Esophagus muscularis mucosa (tissue), 4 donors: Measurements from ENCODE around the gene NDUFA11. TPM values are rescaled to one million over a fixed set of nuclear protein-coding genes. Genes with fewer than 3 reads are reported as not detected.
"Not testable (repeated sequence)": the region's sequence is repeated elsewhere in the genome, so short reads cannot be mapped to it uniquely, and the experiment has no call there.

Experiments
- DNase-seq: peaks from one replicate; pipeline ENCODE4 v3.0.0-alpha.2; 2017; ENCODE audit errors: extremely low spot score
- H3K27ac ChIP-seq, 4 donors: fragments of 200-600 bp; sonication (generic); replicated peaks in 1 of 4; 1 replicate in 3 of 4; 2 replicates in 1 of 4; pipeline ENCODE4 v1.5.1; 2016 to 2019; ENCODE audit warnings: mild to moderate bottlenecking in 1 of 4
- H3K27me3 ChIP-seq, 4 donors: fragments of 200-600 bp; sonication (generic); one replicate each; pipeline versions ENCODE4 v1.5.1 to v1.6.0; 2016 to 2019
- H3K36me3 ChIP-seq, 4 donors: fragments of 200-600 bp; sonication (generic); one replicate each; pipeline ENCODE4 v1.5.1; 2016 to 2019
- H3K4me1 ChIP-seq, 4 donors: fragments of 200-600 bp; sonication (generic); one replicate each; pipeline ENCODE4 v1.5.1; 2016 to 2019
- H3K4me3 ChIP-seq, 4 donors: fragments of 200-600 bp; sonication (generic); 1 replicate in 2 of 4; 2 replicates in 2 of 4; pipeline ENCODE4 v1.5.1; 2016 to 2019; ENCODE audit warnings: mild to moderate bottlenecking in 4 of 4, moderate library complexity in 1 of 4
- H3K9me3 ChIP-seq, 4 donors: fragments of 200-600 bp; sonication (generic); 1 replicate in 3 of 4; 2 replicates in 1 of 4; pipeline ENCODE4 v1.5.1; 2016 to 2019
- CTCF ChIP-seq, 3 experiments: fragments of 200-600 bp in 2 of 3; fragments of 450-650 bp in 1 of 3; sonication (generic) in 2 of 3; IDR thresholded peaks; one replicate each; pipeline ENCODE4 v1.5.1; 2017 to 2019; ENCODE audit warnings: antibody characterized with exemption in 3 of 3, mild to moderate bottlenecking in 2 of 3, moderate library complexity in 1 of 3
- EP300 ChIP-seq: sonication (generic); formaldehyde crosslinking; IDR thresholded peaks from one replicate; pipeline ENCODE4 v1.6.1; 2017; ENCODE audit warnings: antibody characterized with exemption
- POLR2A ChIP-seq: fragments of 450-650 bp; IDR thresholded peaks from one replicate; pipeline ENCODE4 v1.6.1; 2017; ENCODE audit warnings: antibody characterized with exemption, moderate library complexity, mild to moderate bottlenecking, low read depth
- POLR2AphosphoS5 ChIP-seq, 2 donors: sonication (generic); formaldehyde crosslinking; IDR thresholded peaks; one replicate each; pipeline ENCODE4 v1.6.1; 2017; ENCODE audit warnings: antibody characterized with exemption in 2 of 2
- WGBS: methylation state at CpG from one replicate; pipeline ENCODE4 v1.1.5; 2018; 5-methylcytosine and 5-hydroxymethylcytosine counted together
- intact Hi-C: fragments of 100-400 bp; cut with DNase I; formaldehyde crosslinking; loops from one replicate; pipeline ENCODE4 v1.15.1; 2023
- total RNA-seq, 4 donors: library from RNA; depleted of rRNA; stranded (reverse); fragments of >200 nt; gene quantifications; one replicate each; pipeline versions ENCODE4 v1.1.0 to v1.2.1, GENCODE V29; 2016

The NDUFA11 gene
- total RNA-seq, 4 donors from 2014 or later = 292 to 378 (median 314) TPM

DNA sequence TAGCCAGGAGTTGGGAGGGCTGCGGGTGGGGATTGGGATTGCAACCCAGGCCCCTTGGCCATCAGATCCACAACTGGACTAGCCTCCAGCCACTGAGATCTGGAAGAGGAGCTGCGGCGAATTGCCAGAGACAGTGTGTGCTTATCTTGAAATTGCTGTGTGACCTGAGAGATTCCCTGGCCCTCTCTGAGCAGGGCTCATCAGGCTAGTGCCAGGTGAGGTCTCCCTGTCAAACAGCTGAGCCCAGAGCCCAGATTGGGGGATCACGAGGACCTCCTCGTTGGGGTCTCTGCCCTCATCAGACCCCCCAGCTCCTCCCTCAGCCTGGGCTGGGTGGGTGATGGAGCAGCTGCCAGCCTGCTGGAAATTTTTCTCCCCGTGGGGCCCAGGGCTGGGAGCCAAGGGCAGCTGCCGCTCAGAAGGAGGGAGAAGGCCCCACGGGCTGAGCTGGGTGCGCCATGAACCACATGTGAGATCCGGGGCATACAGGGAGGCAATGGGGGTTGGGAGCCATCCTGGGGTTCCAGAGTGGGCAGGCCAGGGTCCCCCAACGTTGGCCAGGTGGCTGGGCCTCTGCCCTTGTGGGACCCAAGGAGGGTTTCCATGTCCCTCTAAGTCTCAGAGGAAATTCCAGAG, 40.4 kb downstream of the NDUFA11 start:
- intact Hi-C loops = no loop called here
- Histone ChIP-seq H3K9me3 (no peaks in the 10 kb centered on the region), H3K4me1 (no peaks in the 10 kb centered on the region), H3K27me3 (no peaks in the 10 kb centered on the region), H3K4me3 (no peak overlapping the region), H3K36me3 (no peaks in the 10 kb centered on the region), H3K27ac (no peak overlapping the region)
- DNase-seq = no peak
- 77% methylated on average over 9 of the region's 11 CpGs for WGBS
- TF ChIP-seq POLR2A (no peak), POLR2AphosphoS5 (IDR thresholded peaks at IDR 0.05) (no peak), EP300 (no peak), CTCF (IDR thresholded peaks at IDR 0.05) (no peak)

DNA sequence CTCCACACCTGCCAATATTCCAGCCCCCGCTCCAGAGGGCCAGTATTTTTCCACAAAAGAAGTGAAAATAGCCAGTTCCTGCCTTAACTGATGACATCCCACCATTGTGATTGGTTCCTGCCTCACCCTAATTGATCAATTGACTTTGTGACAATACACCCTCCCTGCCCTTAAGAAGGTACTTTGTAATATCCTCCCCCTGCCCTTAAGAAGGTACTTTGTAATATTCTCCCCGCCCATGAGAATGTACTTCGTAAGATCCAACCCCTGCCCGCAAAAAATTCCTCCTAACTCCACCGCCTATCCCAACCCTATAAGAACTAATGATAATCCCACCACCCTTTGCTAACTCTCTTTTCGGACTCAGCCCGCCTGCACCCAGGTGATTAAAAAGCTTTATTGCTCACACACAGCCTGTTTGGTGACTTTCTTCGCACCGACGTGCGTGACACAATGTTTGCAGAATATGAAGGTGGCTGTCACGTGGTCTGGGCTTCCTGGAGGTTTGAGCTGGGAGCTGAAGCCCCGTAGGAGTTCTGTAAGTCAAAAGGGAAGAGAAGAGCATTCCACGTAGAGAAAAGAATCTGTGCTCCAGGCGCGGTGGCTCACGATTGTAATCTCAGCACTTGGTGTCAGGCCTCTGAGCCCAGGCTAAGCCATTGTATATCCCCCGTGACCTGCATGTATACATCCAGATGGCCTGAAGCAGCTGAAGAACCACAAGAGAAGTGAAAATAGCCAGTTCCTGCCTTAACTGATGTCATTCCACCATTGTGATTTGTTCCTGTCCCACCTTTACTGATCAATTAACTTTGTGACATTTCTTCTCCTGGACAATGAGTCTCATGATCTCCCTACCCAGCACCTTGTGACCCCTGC, 46.1 kb downstream of the NDUFA11 start:
- no peak overlapping the region for H3K4me3 ChIP-seq
- TF ChIP-seq CTCF (IDR thresholded peaks at IDR 0.05) = no peak
- no peak for TF ChIP-seq POLR2A
- no peak for TF ChIP-seq EP300
- no peak for TF ChIP-seq POLR2AphosphoS5 (IDR thresholded peaks at IDR 0.05)
- H3K36me3 ChIP-seq = no peaks in the 10 kb centered on the region
- no peaks in the 10 kb centered on the region for H3K27me3 ChIP-seq
- H3K27ac ChIP-seq = no peak overlapping the region
- intact Hi-C loops = no loop called here
- H3K4me1 ChIP-seq = no peaks in the 10 kb centered on the region
- no peaks in the 10 kb centered on the region for H3K9me3 ChIP-seq
- no peak for DNase-seq
- WGBS = 91% methylated on average over 18 of the region's 18 CpGs

GRCh38 chr19:5855151-5855550, 48.4 kb downstream of the NDUFA11 start:
- 87% methylated on average over 9 of the region's 9 CpGs for WGBS
- DNase-seq, H3K27ac ChIP-seq, H3K4me3 ChIP-seq, H3K27me3 ChIP-seq, intact Hi-C loops, H3K36me3 ChIP-seq, H3K9me3 ChIP-seq: not testable (repeated sequence)
- peaks cover 0 to 13% (median 11%) of the 10 kb centered on the region in 4 donors for H3K4me1 ChIP-seq

DNA sequence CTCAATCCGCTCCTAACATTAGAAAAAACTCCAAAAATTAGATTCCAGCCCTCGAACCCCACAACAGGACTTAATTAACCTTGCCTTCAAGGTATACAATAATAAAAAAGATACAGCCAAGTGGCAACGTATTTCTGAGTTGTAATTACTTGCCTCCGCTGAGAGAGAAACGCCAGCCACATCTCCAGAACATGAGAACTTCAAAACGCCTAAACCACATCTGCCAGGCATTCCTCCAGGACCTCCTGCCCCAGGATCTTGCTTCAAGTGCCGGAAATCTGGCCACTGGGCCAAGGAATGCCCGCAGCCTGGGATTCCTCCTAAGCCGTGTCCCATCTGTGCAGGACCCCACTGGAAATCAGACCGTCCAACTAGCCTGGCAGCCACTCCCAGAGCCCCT, 49.5 kb downstream of the NDUFA11 start:
- H3K9me3 ChIP-seq, DNase-seq, H3K27me3 ChIP-seq, H3K27ac ChIP-seq, H3K36me3 ChIP-seq, intact Hi-C loops, H3K4me3 ChIP-seq: not testable (repeated sequence)
- peaks cover 0 to 15% (median 12%) of the 10 kb centered on the region in 4 donors for H3K4me1 ChIP-seq
- 83% methylated on average over 10 of the region's 10 CpGs for WGBS

DNA sequence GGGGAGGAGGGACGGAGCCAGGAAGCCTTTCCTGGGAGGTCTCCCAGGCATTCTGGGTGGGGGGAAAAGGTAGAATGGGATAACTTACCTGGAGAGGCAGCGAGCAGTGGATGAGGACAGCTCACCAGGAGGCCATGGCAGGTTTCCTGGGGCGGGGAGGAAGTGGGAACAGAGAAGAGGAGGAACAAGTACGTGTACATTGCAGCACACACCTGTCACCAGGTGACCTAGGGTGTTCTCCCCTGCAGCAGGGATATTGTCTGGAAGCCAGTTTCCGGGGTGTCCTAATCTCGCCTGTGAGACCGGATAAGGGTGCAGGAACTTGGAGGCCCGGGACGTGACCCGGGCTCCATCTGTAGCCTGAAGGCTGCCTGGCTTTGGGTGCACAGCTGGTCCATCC, 52.3 kb downstream of the NDUFA11 start, which contains the start of gene FUT3:
Gene FUT3, minus strand, starts transcription at position 148 of the 400 bp plus-strand sequence.
- no peak for TF ChIP-seq EP300
- no peak for TF ChIP-seq POLR2A
- TF ChIP-seq POLR2AphosphoS5 (IDR thresholded peaks at IDR 0.05) = no peak
- no peak for TF ChIP-seq CTCF (IDR thresholded peaks at IDR 0.05)
- Histone ChIP-seq H3K9me3 (no peaks in the 10 kb centered on the region), H3K27ac (peak within 1 kb of the TSS in 1 of 4 donors; percentile 14), H3K4me3 (no peak within 1 kb of the TSS), H3K27me3 (no peaks in the 10 kb centered on the region), H3K4me1 (peaks cover 0 to 15% (median 12%) of the 10 kb centered on the region in 4 donors), H3K36me3 (no peaks in the 10 kb centered on the region)
- DNase-seq = no peak
- intact Hi-C loops = no loop called here
- 76% methylated on average over 10 of the region's 10 CpGs for WGBS
